ENCODE measurements around the gene DTYMK.
"Not testable (repeated sequence)": the region's sequence is repeated elsewhere in the genome, so short reads cannot be mapped to it uniquely, and the experiment has no call there.

Gene DTYMK, protein sequence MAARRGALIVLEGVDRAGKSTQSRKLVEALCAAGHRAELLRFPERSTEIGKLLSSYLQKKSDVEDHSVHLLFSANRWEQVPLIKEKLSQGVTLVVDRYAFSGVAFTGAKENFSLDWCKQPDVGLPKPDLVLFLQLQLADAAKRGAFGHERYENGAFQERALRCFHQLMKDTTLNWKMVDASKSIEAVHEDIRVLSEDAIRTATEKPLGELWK

DNA sequence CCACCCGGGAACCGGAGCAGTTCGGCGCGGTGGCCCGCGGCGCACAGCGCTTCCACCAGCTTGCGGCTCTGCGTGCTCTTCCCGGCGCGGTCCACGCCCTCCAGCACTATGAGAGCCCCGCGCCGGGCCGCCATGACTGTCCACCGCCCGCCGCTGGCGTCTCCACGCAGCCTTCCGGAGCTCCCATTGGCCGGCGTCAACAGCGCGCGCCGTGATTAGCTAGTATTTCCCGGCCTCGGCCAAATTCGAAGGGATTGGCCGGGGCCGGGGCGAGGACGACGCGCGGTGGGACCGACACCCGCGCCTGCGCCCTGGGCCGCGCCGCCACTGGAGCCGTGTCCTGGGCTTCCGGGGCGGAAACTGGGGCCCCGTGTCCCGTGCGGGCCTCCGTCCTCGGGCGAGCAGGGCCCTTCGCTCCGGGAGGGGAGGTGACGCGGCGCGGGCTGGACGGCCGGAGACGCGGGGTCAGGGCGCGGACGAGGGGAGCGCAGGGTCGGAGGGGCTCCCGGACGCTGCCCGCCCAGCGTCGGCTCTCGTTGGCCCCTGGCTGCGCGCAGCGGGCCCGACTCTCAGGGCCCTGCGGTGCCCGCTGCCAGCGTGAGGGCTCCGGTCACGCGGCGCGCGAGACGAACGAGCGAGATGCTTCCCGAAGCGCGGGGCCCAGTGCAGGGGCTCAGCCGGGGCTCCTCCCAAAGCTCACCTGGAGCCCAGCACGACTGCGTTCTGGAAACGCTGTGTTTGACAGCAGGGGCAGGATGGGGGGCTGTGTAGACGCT, at the start of gene DTYMK:
TSS of gene DTYMK (minus strand) at position 166 of the 776 bp plus-strand sequence. CDS start at position 134, 32 bp downstream.
- peak; percentile 92 for DNase-seq

DNA sequence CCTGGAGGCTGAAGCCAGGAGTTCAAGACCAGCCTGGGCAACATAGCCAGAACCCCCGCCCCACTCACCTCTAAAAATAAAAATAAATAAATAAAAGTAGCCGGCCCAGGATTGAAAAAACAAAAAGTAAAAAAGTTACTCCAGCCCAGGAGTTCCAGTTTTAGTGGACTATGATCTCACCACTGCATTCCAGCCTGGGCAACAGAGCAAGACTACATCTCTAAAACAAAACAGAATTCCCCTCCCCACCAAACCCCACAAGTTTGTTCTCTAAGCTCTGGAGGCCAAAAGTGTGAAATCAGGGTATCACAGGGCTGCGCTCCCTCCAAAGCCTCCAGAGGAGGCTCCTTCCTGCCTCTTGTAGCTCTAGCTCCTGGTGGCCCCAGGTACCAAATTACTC, 49.5 kb upstream of the DTYMK start:
- DNase-seq: no peak

DNA sequence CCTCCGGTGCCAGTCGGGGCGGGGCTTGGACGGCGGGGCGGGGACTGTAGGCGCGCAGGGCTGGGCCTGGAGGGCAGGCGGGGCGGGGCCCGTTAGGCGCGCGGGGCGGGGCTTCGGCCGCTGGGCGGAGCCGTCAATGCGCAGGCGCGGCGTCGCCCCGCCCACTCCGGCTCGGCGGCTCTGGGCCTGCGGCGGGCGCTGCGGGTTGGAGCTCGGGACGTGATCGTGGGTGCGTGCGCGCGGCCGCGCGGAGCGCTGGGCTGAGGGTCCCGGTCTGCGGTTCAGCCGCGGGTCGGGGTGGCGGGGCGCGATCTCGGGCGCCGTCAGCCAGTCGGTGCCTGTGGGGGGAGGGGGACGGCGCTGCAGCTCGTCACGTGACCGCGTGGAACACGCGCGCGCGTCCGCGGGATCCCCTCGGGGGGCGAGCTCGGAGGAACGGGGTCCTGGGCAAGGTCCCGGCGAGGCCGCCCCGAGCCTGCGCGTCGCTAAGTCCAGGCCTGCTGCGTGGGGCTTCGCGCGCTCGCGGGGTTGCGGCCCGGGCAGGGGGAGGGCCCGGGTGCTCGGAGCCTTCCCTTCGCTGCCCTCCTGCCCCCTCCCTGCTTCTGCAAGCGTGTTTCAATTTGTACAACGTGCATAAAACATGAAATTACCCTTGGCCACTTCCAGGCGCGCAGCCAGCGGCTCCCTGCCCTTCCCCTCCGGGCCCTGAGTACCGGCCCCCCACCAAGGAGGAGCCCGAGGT, 48.0 kb upstream of the DTYMK start, which contains the start of gene D2HGDH:
TSS of gene D2HGDH (plus strand) at position 164 of the 742 bp plus-strand sequence. CDS start 595 bp downstream, outside the sequence.
- DNase-seq: peak; percentile 70

DNA sequence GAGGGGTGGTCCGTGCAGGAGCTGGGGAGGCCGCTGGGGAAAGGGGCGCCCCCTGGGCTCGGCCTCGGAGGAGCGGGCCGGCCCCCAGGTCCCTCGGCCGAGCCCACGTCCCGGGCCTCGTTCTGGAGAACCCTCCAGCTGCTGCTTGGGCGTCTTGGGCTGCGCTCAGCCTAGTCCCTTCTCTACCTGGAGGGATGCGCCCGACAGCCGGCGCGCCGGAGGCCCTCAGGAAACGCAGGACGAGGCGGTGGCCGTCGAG, 47.5 kb upstream of the DTYMK start:
- DNase-seq: no peak

DNA sequence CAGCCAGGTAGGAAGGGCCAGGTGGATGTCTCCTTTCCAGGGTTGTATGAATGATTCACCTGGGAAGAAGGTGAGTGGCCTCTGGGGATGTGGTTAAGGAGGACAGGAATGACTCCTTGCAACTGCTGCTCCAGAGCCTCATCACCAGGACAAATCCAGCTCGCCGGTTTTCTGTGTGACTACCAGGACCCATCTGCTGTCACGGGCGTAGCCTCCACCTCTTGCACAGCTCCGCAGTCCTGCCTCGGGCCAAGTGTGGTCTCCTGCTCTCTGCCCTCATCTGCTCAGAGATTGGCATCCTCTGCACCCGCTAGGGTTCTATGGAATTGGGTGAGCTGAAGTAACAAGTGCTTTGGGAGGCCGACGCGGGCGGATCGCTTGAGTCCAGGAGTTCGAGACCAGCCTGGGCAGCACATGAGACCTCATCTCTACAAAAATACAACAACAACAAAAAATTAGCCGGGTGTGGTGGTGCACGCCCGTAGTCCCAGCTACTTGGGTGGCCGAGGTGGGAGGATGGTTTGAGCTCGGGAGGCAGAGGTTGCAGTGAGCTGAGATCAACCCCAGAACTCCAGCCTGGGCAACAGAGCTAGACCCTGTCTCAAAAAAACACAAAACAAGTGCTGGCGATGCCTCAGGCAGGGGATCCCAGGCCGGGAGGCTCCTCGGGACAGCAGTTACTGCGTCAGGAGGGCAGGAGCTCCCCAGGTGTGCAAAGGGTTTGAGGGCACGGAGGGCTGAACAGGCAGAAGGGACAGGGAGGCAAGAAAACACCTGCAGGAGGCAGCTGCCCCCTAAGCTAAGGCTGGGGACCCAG, 47.0 kb upstream of the DTYMK start:
- no peak for DNase-seq

DNA sequence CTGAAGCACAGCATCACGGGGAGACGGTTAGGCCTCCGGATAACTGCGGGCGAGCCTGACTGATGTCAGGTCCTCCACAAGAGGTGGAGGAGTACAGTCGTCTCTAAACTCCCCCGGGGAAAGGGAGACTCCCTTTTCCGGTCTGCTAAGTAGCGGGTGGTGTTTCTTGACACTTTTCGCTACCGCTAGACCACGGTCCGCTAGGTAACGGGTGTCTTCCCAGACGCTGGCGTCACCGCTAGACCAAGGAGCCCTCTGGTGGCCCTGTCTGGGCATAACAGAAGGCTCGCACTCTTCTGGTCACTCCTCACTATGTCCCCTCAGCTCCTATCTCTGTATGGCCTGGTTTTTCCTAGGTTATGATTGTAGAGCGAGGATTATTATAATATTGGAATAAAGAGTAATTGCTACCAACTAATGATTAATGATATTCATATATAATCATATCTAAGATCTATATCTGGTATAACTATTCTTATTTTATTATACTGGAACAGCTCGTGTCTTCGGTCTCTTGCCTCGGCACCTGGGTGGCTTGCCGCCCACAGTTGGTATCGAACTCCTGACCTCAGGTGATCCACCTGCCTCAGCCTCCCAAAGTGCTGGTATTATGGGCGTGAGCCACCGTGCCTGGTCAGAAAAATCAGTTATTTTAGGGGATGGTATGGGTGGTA, 46.0 kb upstream of the DTYMK start:
- DNase-seq: not testable (repeated sequence)

DNA sequence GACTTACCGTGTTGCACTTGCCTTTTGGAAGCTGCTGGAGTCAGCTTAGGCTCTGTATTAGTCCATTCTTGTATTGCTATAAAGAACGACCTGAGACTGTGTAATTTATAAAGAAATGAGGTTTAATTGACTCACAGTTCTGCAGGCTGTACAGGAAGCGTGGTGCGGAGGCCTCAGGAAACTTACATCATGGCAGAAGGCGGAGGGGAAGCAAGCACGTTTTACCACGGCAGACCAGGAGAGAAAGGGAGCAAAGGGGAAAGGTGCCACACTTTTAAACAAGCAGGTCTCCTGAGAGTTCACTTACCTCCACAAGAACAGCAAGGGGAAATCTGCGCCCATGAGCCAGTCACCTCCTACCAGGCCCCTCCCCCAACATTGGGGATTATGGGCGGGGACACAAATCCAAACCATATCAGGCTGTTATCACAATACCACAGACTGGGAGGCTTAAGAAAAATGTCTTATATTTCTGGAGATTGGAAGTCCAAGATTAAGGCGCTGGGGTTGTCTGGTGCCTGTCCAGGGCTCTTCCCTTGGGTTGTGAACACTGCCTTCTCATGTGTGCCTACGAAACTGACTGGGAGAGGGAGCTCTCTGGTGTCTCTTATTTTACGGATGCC, 44.2 kb upstream of the DTYMK start:
- no peak for DNase-seq

DNA sequence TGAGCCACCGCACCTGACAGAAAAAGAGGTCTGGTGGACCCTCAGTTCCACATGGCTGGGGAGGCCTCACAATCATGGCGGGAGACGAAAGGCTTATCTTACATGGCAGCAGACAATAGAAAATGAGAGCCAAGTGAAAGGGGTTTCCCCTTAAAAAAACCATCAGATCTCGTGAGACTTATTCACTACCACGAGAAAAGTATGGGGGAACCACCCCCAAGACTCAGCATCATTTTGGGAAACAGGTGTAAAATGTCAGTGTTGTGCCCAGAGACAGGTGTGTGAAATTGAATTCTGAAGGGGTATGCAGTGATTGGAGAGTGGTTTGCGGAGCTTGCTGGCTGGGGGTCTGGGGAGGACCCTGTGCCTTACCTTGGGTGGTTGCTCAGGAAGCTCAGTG, 43.3 kb upstream of the DTYMK start:
- DNase-seq: no peak

DNA sequence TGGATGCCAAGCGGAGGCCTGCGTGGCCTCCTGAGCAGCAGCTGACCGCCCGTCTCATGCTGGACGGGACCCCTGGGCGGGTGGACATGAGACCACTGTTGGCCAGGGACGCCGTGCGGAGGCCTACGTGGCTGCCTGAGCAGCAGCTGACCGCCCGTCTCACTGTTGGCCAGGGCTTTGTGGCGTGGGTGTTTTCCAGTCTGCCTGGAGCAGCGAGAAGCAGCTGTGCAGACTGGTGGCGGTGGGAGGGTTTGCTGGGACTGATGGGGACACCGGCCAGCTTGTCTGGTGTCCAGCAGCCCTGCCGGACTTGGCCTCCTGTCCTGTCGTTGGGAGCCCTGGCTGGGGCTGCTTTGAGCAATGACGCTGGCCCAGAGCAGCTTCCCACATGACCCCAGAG, 42.0 kb upstream of the DTYMK start:
- no peak for DNase-seq

DNA sequence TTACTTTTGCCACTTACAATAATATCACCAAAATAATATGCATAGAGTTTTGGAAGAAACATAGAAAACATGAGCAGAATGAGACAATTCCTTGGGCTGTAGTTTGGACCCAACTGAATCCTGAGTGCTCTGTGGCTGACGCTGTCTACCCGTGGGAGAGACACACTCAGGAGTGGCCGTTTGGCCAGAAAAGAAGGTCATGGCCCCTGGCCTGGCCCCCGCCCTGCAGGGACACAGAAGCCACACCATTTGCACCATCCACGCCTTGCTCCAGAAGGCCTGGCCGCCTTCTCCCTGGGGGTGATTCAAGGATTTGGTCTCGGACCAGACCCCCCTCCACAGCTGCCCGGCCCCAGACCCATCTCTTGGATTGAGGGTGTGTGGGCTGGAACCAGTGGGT, 41.4 kb upstream of the DTYMK start:
- DNase-seq: no peak

DNA sequence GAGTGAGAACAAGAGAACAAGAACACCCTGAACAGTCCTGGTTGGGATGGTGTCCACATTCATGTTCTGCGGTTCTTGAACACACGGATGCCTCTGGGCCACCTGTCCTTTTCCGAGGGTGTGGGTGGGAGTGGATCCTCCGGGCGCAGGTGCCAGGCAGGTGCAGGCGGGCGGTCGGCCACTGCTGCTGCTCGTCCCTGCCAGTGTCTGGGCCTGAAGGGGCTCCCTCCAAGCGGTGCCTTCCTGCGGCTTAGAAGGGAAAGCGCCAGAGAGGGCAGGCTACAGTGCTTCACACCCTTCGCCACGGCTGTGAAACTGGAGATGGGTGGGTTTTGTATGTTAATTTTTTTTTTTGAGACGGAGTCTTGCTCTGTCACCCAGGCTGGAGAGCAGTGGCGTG, 39.8 kb upstream of the DTYMK start:
- peak; percentile 49 for DNase-seq

DNA sequence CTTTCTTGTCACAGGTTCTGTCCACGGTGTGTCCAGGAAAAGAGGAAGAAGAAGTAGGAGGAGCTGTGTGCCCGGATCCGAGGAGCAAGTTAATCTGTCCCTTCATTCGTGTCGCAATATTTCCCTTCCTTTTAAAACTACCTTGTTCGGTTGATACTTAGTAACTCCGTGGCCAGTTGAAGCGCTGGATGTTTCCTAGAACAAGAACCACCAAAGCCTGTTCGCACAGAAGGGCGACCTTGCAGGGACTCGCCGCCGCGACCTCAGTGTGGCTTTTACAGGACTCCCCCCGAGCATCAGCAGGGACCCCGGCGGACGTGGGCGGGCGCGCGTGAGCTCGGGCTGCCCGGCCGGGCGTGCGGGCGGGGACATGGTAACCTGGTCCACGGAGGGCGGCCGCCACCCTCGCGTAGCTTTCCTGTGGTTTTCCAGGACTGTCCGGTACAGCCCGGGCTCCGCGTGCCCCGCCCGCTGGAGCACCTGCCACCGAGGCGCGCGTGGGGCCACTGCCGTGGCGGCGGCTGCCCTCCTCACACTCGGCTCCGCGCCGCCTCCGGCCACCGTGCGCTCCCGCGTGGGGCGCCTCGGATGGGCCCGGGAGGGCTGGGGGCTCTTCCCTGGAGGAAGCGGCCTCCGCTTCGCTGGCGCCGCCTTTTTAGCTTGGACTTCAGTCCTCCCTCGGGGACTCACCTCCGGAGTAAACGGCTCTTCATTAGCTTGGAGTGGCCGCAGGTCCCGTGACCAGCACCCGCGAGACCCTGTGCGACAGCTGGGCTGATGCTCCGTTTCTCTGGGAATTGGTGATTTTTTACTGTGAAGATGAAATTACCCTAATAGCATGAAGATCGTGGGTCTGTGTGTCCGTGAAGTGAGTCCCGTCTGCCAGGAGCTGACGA, 38.6 kb upstream of the DTYMK start:
- peak; percentile 22 for DNase-seq

DNA sequence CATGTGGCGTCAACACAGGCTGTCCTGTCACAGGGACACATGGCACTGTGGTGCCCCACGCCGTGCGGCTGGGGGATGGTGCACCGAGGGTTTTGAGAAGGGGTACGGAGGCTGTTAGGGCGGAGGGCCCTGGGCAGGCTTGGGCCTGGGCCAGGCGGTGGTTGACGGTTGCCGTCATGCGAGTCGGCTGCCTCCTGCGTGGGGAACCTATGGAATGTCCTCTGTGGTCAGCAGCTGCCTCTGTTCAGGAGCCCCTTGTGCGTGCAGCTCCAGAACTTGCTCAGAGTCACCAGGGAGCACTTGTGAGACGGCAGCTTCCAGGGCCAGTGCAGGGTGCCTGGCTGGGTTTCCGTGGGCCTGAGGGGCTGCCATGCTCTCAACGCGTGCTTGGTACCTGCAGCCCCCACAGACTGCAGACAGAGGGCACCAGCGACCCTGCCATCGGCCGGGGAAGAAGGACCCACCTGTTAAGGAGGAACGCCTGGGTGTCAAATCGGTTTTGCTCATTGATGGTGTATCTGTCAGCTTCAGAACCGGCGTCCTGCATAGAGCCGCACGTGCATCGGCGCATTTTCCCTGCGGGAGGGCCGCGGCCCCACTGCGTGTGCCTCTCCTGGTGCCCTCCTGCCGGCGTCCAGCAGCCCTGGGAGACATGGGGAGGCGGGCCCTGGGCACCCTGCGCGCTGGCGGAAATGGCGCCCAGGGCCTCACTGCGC, 37.8 kb upstream of the DTYMK start:
- DNase-seq: peak; percentile 24

DNA sequence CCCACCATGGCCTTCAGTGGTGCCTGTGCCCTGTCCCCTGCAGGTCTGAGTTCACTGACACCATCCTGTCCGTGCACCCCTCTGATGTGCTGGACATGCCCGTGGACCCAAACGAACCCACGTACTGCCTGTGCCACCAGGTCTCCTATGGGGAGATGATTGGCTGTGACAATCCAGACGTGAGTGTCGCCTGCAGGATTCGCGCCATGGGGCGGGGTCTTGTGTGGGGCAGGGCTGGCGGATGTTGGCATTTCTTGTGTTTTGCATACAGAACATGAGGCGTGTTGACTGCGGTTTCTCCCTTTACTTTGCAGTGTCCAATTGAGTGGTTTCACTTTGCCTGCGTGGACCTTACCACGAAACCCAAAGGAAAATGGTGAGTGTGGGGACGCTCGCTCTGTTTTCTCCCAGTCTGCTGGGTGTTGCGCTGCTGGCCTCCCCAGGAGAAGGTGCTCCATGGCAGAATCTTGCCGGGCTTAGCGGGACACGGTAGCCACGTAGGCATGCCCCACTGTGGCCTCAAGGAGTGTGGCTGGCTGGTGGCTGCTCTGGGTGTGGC, 36.4 kb upstream of the DTYMK start:
- no peak for DNase-seq

DNA sequence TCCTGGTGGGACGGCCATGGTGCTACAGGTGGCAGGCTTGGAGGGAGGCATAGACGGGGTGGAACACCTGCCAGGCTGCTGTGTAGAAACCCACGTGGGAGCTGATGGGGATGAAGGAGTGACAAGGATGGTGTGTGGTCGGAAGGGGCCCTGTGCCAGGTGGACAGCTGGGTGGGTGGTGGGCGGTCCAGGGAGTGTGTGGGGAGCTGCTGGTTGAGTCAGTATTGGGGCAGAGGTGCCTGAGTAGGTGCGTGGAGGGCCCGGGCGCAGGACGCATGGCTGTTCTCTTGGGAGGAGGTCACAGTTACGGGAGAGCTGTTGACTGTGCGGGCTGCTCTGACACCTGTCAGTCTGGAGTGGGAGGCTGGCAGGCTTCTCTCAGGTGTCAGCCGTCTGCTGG, 35.2 kb upstream of the DTYMK start:
- DNase-seq: no peak

DNA sequence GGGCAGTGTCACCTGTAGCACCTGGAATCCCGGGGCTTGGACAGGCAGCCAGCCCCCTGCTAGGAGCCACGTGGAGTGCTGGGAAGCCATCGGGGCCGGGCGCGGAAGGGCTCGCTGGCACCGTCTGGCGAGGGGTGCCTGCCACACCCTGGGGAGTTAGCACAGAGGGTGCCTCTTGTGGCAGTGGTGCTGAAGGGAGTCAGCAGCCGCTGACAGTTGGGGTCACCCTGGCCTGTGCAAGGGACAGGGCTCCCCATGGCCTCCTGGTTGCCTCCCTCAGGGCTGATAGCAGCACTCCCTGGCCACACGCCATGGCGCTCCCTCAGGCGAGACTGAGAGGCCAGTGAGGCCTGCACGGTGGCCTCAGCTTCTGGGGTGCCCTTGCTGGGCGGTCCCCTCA, 33.9 kb upstream of the DTYMK start:
- no peak for DNase-seq

DNA sequence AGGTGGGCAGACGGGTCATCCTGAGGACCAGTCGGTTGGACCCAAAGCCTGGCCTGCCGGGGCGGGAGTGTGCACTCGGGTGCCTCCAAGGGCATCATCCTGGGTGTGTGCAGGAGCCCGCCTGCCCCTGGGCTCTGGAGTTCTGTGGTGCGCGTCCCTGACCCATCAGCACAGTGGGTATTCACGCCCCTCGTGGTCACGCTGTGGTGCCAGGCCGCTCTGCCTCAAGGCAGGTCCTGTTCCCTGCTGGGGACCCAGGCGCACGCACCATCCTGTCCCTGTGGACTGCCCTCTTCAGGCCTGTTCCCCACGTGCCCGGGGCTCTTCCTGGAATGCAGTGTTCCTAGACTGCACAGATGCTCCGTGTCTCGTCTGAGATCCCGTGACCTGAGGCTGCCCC, 33.5 kb upstream of the DTYMK start:
- DNase-seq: no peak

DNA sequence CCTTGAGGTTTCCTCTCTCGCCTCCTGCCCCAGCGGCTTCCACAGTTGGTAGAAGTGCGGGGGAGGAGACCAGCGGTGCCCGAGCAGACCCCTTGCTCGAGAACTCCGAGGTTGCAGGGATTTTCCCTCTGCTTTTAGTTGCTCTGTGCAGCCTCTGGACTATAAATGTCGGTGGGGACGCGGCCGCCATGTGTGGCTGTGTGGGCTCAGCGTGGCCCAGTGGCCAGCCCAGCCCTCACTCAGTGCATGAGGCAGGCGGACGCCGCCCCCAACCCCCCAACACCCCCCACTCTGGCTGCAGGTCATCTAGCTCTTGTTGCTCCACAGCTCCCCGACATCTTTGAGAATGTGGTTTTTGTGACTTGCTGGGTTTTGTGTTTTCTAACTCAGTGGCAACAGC, 32.5 kb upstream of the DTYMK start:
- DNase-seq: no peak

DNA sequence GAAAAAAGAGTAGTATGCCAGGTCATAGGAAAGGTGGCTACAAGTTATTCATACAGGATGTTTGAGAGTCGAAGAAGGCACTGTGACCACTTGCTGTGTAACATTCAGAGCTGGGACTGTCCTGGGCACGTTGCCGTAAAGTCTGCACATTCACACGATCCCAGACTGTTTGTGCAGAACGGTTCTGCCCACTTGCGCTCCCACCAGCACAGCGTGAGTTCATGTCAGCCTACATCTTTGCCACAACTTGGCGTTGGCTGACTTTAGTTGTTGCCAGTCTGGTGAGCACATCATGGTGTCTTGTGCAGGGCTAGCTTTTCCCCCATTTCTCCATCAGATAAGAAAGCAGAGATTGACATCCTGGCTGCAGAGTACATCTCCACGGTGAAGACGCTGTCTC, 22.3 kb upstream of the DTYMK start:
- DNase-seq: no peak

DNA sequence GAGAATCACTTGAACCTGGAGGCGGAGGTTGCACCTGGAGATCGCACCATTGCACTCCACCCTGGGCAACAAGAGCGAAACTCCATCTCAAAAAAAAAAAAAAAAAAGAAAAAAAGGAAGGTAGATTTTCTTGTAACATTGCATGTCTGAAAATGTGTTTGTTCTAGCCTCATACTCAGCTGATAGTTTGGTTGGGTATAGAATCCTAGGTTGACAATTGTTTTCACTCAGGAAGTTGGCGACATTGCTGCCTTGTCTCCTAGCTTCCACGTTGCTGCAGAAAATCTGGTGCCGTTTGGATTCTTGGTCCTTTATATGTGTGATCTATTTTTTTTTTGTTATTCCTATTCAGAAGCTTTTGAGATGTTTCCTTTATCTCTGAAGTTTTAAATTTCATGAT, 19.9 kb upstream of the DTYMK start:
- DNase-seq: no peak

Data from NCI-H1105 treated with DMSO at 0.1 percent for 48 hours (cell line).